H9 (cell line): ENCODE data around the gene SLC19A1. TPM values are rescaled to one million over a fixed set of nuclear protein-coding genes. Genes with fewer than 3 reads are reported as not detected.

Source experiments
- DNase-seq: peaks from one replicate; pipeline ENCODE4 v3.0.0-alpha.2; 2017
- H2AFZ ChIP-seq: one replicate; pipeline ENCODE4 v1.6.1; 2013; ENCODE audit warnings: mild to moderate bottlenecking, low read length, control low read depth, moderate library complexity
- H2AK5ac ChIP-seq: 2 replicates; pipeline ENCODE4 v1.6.1; 2013; ENCODE audit warnings: low read length, control low read depth, mixed read lengths; ENCODE audit not compliant: insufficient read length
- H2BK120ac ChIP-seq: one replicate; pipeline ENCODE4 v1.6.1; 2013; ENCODE audit warnings: low read depth, mild to moderate bottlenecking, low read length, control low read depth, inconsistent platforms; ENCODE audit not compliant: poor library complexity, severe bottlenecking
- H2BK12ac ChIP-seq: 2 replicates; pipeline ENCODE4 v1.6.1; 2013; ENCODE audit warnings: low read length, control low read depth, mixed read lengths, low read depth; ENCODE audit not compliant: insufficient read length
- H2BK15ac ChIP-seq: 2 replicates; pipeline ENCODE4 v1.6.1; 2013; ENCODE audit warnings: low read depth, low read length, control low read depth
- H2BK20ac ChIP-seq: one replicate; pipeline ENCODE4 v1.6.1; 2013; ENCODE audit warnings: low read depth, mild to moderate bottlenecking, low read length, control low read depth, inconsistent platforms; ENCODE audit not compliant: poor library complexity, severe bottlenecking
- H2BK5ac ChIP-seq: 2 replicates; pipeline ENCODE4 v1.6.1; 2013; ENCODE audit warnings: low read length, control low read depth, mixed read lengths; ENCODE audit not compliant: insufficient read length
- H3K14ac ChIP-seq: 2 replicates; pipeline ENCODE4 v1.6.1; 2013; ENCODE audit warnings: low read length, control low read depth; ENCODE audit not compliant: insufficient read depth
- H3K18ac ChIP-seq: 2 replicates; pipeline ENCODE4 v1.6.1; 2013; ENCODE audit warnings: low read depth, mild to moderate bottlenecking, mixed read lengths, low read length, control low read depth; ENCODE audit not compliant: insufficient read length
- H3K23ac ChIP-seq: 2 replicates; pipeline ENCODE4 v1.6.1; 2013; ENCODE audit warnings: low read length, control low read depth, mixed read lengths, low read depth; ENCODE audit not compliant: insufficient read length
- H3K23me2 ChIP-seq: 2 replicates; pipeline ENCODE4 v1.6.1; 2013; ENCODE audit warnings: low read depth, mild to moderate bottlenecking, mixed read lengths, low read length, control low read depth; ENCODE audit not compliant: insufficient read length, poor library complexity, severe bottlenecking
- H3K27ac ChIP-seq: 2 replicates; pipeline ENCODE4 v1.5.1; 2013; ENCODE audit warnings: low read length, control low read depth, mixed read lengths, low read depth; ENCODE audit not compliant: insufficient read length
- H3K27me3 ChIP-seq: 2 replicates; pipeline ENCODE4 v1.6.1; 2013; ENCODE audit warnings: low read length, control low read depth, inconsistent platforms; ENCODE audit not compliant: insufficient read depth
- H3K4ac ChIP-seq: 2 replicates; pipeline ENCODE4 v1.6.1; 2013; ENCODE audit warnings: low read depth, mild to moderate bottlenecking, control low read depth, inconsistent platforms, low read length, moderate library complexity
- H3K4me1 ChIP-seq: 2 replicates; pipeline ENCODE4 v1.6.1; 2013; ENCODE audit warnings: low read length, control low read depth, inconsistent platforms; ENCODE audit not compliant: insufficient read depth
- H3K4me2 ChIP-seq: 2 replicates; pipeline ENCODE4 v1.6.1; 2013; ENCODE audit warnings: low read length, control low read depth, mixed read lengths; ENCODE audit not compliant: insufficient read length, insufficient read depth
- H3K56ac ChIP-seq: 2 replicates; pipeline ENCODE4 v1.6.1; 2013; ENCODE audit warnings: low read depth, mild to moderate bottlenecking, mixed read lengths, low read length, control low read depth; ENCODE audit not compliant: insufficient read length
- H3K79me1 ChIP-seq: 2 replicates; pipeline ENCODE4 v1.6.1; 2013; ENCODE audit warnings: low read depth, mild to moderate bottlenecking, moderate library complexity, low read length, control low read depth, inconsistent platforms; ENCODE audit not compliant: insufficient read depth, poor library complexity, severe bottlenecking
- H3K79me2 ChIP-seq: 2 replicates; pipeline ENCODE4 v1.6.1; 2013; ENCODE audit warnings: low read length, control low read depth, inconsistent platforms; ENCODE audit not compliant: insufficient read depth
- H3K9ac ChIP-seq: 2 replicates; pipeline ENCODE4 v1.6.1; 2013; ENCODE audit warnings: low read length, control low read depth, mixed read lengths; ENCODE audit not compliant: insufficient read length; ENCODE audit errors: extremely low read depth
- H3K9me3 ChIP-seq: one replicate; pipeline ENCODE4 v1.6.1; 2013; ENCODE audit warnings: low read depth, low read length, inconsistent platforms; ENCODE audit not compliant: control insufficient read depth
- H3T11ph ChIP-seq: one replicate; pipeline ENCODE4 v1.6.1; 2013; ENCODE audit warnings: mild to moderate bottlenecking, low read length, control low read depth, inconsistent platforms
- H4K20me1 ChIP-seq: one replicate; pipeline ENCODE4 v1.6.1; 2013; ENCODE audit not compliant: control insufficient read depth, insufficient read length, insufficient read depth
- H4K5ac ChIP-seq: 2 replicates; pipeline ENCODE4 v1.6.1; 2013; ENCODE audit warnings: low read depth, mild to moderate bottlenecking, mixed read lengths, low read length, control low read depth; ENCODE audit not compliant: insufficient read length
- H4K8ac ChIP-seq: replicated peaks from 2 replicates; pipeline ENCODE4 v1.6.1; 2013; ENCODE audit warnings: low read length, control low read depth, mixed read lengths, low read depth; ENCODE audit not compliant: insufficient read length
- H4K91ac ChIP-seq: 2 replicates; pipeline ENCODE4 v1.6.1; 2013; ENCODE audit warnings: low read depth, mild to moderate bottlenecking, moderate library complexity, mixed read lengths, low read length, control low read depth; ENCODE audit not compliant: insufficient read length
- H3K27ac Mint-ChIP-seq, 3 experiments: 2 replicates in 2 of 3; 3 replicates in 1 of 3; pipeline ENCODE4 v1.8.0; 2020 to 2021; ENCODE audit warnings: mixed read lengths in 3 of 3, mild to moderate bottlenecking in 1 of 3, moderate library complexity in 1 of 3
- H3K27me3 Mint-ChIP-seq: 2 replicates; pipeline ENCODE4 v1.8.0; 2021; ENCODE audit warnings: low read depth, mild to moderate bottlenecking, moderate library complexity, mixed read lengths
- H3K36me3 Mint-ChIP-seq, 3 experiments: 2 replicates in 2 of 3; 3 replicates in 1 of 3; pipeline ENCODE4 v1.8.0; 2020 to 2021; ENCODE audit warnings: low read depth in 3 of 3, mixed read lengths in 3 of 3; ENCODE audit not compliant: insufficient read depth in 1 of 3
- H3K4me1 Mint-ChIP-seq, 2 experiments: 2 replicates each; pipeline ENCODE4 v1.8.0; 2020; ENCODE audit warnings: mixed read lengths in 2 of 2
- H3K4me3 Mint-ChIP-seq, 2 experiments: 2 replicates in 1 of 2; 3 replicates in 1 of 2; pipeline ENCODE4 v1.8.0; 2020 to 2021; ENCODE audit warnings: mild to moderate bottlenecking in 2 of 2, mixed read lengths in 2 of 2, moderate library complexity in 1 of 2
- H3K9me3 Mint-ChIP-seq, 2 experiments: 2 replicates in 1 of 2; 3 replicates in 1 of 2; pipeline ENCODE4 v1.8.0; 2020; ENCODE audit warnings: mild to moderate bottlenecking in 2 of 2, mixed read lengths in 2 of 2, moderate library complexity in 1 of 2
- WGBS: extraction: QIAGEN DNeasy Blood & Tissue Kit; methylation state at CpG from one replicate; pipeline ENCODE4 v1.1.7; 2013; ENCODE audit warnings: missing lambda C conversion rate, low lambda C conversion rate, mixed read lengths; ENCODE audit not compliant: insufficient read length; ENCODE audit errors: extremely low coverage; 5-methylcytosine and 5-hydroxymethylcytosine counted together
- total RNA-seq: library from RNA; stranded (reverse); gene quantifications from 2 replicates; pipeline ENCODE4 v1.2.1, GENCODE V29; 2021
- TF ChIP-seq, protein P1 (sequence below): fragments of 200-600 bp; sonication (generic); conservative IDR thresholded peaks from 3 replicates; pipeline ENCODE4 v1.8.0; 2021; ENCODE audit warnings: antibody characterized with exemption, mild to moderate bottlenecking

Gene SLC19A1
- total RNA-seq, 1 experiment from 2014 or later = 32.4 TPM

DNA sequence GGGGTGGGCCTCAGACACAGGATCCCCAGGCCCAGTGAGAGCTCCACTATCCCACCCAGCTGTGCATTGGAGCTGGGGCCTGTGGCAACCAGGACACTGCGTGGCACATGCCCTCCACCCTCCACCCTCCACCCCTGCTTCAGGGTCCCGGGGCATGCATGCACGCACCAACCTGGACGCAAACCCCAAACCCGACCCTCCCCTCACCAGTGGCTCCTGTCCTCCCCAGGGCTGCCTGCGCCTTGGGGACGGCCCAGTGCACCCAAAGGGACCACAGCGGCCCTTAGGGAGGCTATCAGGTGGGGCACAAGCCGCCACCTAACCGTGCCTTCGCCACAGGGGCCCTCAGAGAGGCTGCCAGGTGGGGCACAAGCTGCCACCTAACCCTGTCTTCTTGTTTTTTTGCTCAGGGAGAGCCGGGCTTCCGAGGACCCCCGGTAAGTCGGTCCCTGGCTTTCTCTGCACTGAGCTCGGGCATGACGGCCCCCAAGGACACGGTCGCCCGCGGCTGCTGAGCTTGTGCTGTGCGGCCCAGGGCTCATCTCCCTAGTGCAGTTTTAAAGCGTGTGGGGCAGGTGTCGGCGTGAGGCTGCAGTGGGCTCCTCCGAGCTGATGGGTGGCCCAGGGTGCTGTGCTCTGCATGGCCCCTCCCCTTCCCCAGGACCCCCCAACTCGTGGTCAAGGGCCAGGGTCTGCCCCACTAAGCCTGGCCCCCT, 47.9 kb downstream of the SLC19A1 start:
- Histone ChIP-seq H3K4ac (no peak overlapping the region), H3K18ac (no peak overlapping the region), H4K8ac (no peak overlapping the region), H2BK15ac (no peak overlapping the region), H3K14ac (no peak overlapping the region), H3K27ac (no peak overlapping the region), H2AK5ac (no peak overlapping the region), H3K4me2 (no peak overlapping the region), H4K91ac (no peak overlapping the region), H2BK20ac (no peak overlapping the region), H2BK5ac (no peak overlapping the region), H3K23me2 (no peaks in the 10 kb centered on the region), H4K20me1 (peaks cover 4% of the 10 kb centered on the region), H3T11ph (no peak overlapping the region), H2BK120ac (no peak overlapping the region), H3K9me3 (no peaks in the 10 kb centered on the region), H3K27me3 (no peaks in the 10 kb centered on the region), H3K56ac (no peak overlapping the region), H2BK12ac (no peak overlapping the region), H4K5ac (no peak overlapping the region), H3K79me2 (no peaks in the 10 kb centered on the region), H3K9ac (no peak overlapping the region), H3K4me1 (no peaks in the 10 kb centered on the region), H2AFZ (no peak overlapping the region), H3K23ac (no peak overlapping the region), H3K79me1 (no peaks in the 10 kb centered on the region)
- no CpG with 5 or more reads among the region's 27 CpGs for WGBS
- TF ChIP-seq, protein P1, sequence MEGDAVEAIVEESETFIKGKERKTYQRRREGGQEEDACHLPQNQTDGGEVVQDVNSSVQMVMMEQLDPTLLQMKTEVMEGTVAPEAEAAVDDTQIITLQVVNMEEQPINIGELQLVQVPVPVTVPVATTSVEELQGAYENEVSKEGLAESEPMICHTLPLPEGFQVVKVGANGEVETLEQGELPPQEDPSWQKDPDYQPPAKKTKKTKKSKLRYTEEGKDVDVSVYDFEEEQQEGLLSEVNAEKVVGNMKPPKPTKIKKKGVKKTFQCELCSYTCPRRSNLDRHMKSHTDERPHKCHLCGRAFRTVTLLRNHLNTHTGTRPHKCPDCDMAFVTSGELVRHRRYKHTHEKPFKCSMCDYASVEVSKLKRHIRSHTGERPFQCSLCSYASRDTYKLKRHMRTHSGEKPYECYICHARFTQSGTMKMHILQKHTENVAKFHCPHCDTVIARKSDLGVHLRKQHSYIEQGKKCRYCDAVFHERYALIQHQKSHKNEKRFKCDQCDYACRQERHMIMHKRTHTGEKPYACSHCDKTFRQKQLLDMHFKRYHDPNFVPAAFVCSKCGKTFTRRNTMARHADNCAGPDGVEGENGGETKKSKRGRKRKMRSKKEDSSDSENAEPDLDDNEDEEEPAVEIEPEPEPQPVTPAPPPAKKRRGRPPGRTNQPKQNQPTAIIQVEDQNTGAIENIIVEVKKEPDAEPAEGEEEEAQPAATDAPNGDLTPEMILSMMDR = no peak
- no peaks in the 10 kb centered on the region; a peak in 1 of 4 replicates for H3K4me1 Mint-ChIP-seq
- H3K4me3 Mint-ChIP-seq = no peak overlapping the region
- no peak overlapping the region for H3K27ac Mint-ChIP-seq
- H3K27me3 Mint-ChIP-seq = no peaks in the 10 kb centered on the region; the same call in 1 of the 2 replicates
- no peaks in the 10 kb centered on the region for H3K9me3 Mint-ChIP-seq
- no peak for DNase-seq
- peaks cover 26 to 58% (median 50%) of the 10 kb centered on the region in 3 experiments for H3K36me3 Mint-ChIP-seq
